Thoracic aorta (tissue), 2 donors: ENCODE results near the gene FGFR2. TPM values are rescaled to one million over a fixed set of nuclear protein-coding genes. Genes with fewer than 3 reads are reported as not detected.

Source experiments
- ATAC-seq: fragments of 150-250 bp; one replicate; pipeline ENCODE4 v1.8.0; 2017; ENCODE audit warnings: low read depth; ENCODE audit not compliant: insufficient number of reproducible peaks, low FRiP score
- DNase-seq: peaks from one replicate; pipeline ENCODE4 v3.0.0-alpha.2; 2020; ENCODE audit warnings: low spot score
- H3K27ac ChIP-seq, 2 donors: fragments of 200-600 bp; sonication (generic); 1 replicate in 1 of 2; 2 replicates in 1 of 2; pipeline ENCODE4 v1.5.1; 2016; ENCODE audit warnings: mild to moderate bottlenecking in 2 of 2, moderate library complexity in 2 of 2
- H3K27me3 ChIP-seq: fragments of 200-600 bp; sonication (generic); replicated peaks from 2 replicates; pipeline ENCODE4 v1.6.0; 2016; ENCODE audit warnings: mild to moderate bottlenecking; ENCODE audit not compliant: insufficient read depth
- H3K36me3 ChIP-seq: fragments of 200-600 bp; sonication (generic); one replicate; pipeline ENCODE4 v1.5.1; 2016
- H3K4me1 ChIP-seq, 2 donors: fragments of 200-600 bp; sonication (generic); 1 replicate in 1 of 2; 2 replicates in 1 of 2; pipeline versions ENCODE4 v1.5.1 to v1.6.0; 2016; ENCODE audit warnings: low read depth in 2 of 2, mild to moderate bottlenecking in 1 of 2; ENCODE audit not compliant: control insufficient read depth in 1 of 2
- H3K4me3 ChIP-seq: fragments of 200-600 bp; sonication (generic); 2 replicates; pipeline ENCODE4 v1.5.1; 2016; ENCODE audit warnings: mild to moderate bottlenecking
- H3K9me3 ChIP-seq: fragments of 200-600 bp; sonication (generic); 2 replicates; pipeline ENCODE4 v1.5.1; 2016
- CTCF ChIP-seq: fragments of 200-600 bp; sonication (generic); IDR thresholded peaks from one replicate; pipeline ENCODE4 v1.5.1; 2019; ENCODE audit warnings: antibody characterized with exemption
- total RNA-seq, 2 donors: library from RNA; depleted of rRNA; stranded (reverse); fragments of >200 nt; gene quantifications; one replicate each; pipeline versions ENCODE4 v1.1.0 to v1.2.3, GENCODE V29; 2016

Gene FGFR2
- total RNA-seq, 2 donors from 2014 or later = 7.2 to 16.2 TPM

GRCh38 chr10:121578965-121579364 is 19.3 kb downstream of the FGFR2 start:
- no peaks in the 10 kb centered on the region for H3K27me3 ChIP-seq
- H3K27ac ChIP-seq = no peak overlapping the region
- DNase-seq (no peak), ATAC-seq (no peak)
- no peaks in the 10 kb centered on the region for H3K9me3 ChIP-seq
- H3K36me3 ChIP-seq = no peaks in the 10 kb centered on the region
- H3K4me1 ChIP-seq = peaks cover 0 to 7% of the 10 kb centered on the region in 2 donors
- no peak for TF ChIP-seq CTCF
- no peak overlapping the region for H3K4me3 ChIP-seq

- ATAC-seq = no peak
- no peak for DNase-seq
- Histone ChIP-seq H3K9me3 (no peaks in the 10 kb centered on the region), H3K27me3 (no peaks in the 10 kb centered on the region), H3K4me3 (no peak overlapping the region), H3K4me1 (peaks cover 0 to 7% of the 10 kb centered on the region in 2 donors), H3K27ac (no peak overlapping the region), H3K36me3 (no peaks in the 10 kb centered on the region)
- no peak for TF ChIP-seq CTCF
These were observed 19.9 kb downstream of the FGFR2 start for GRCh38 chr10:121578298-121578697.

GRCh38 chr10:121577568-121577967 is 20.7 kb downstream of the FGFR2 start:
- Histone ChIP-seq H3K36me3 (no peaks in the 10 kb centered on the region), H3K27ac (no peak overlapping the region), H3K27me3 (no peaks in the 10 kb centered on the region), H3K4me3 (no peak overlapping the region), H3K4me1 (peaks cover 0 to under 1% of the 10 kb centered on the region in 2 donors), H3K9me3 (no peaks in the 10 kb centered on the region)
- DNase-seq = no peak
- no peak for ATAC-seq
- no peak for TF ChIP-seq CTCF

- H3K27ac ChIP-seq = no peak overlapping the region
- no peak overlapping the region for H3K4me3 ChIP-seq
- ATAC-seq = no peak
- H3K36me3 ChIP-seq = no peaks in the 10 kb centered on the region
- H3K4me1 ChIP-seq = no peaks in the 10 kb centered on the region
- DNase-seq = no peak
- no peaks in the 10 kb centered on the region for H3K27me3 ChIP-seq
- TF ChIP-seq CTCF = no peak
- H3K9me3 ChIP-seq = no peaks in the 10 kb centered on the region
These were observed 22.1 kb downstream of the FGFR2 start for GRCh38 chr10:121576139-121576538.

- Histone ChIP-seq H3K4me3 (no peak overlapping the region), H3K27me3 (no peaks in the 10 kb centered on the region), H3K9me3 (no peaks in the 10 kb centered on the region), H3K36me3 (no peaks in the 10 kb centered on the region), H3K27ac (no peak overlapping the region), H3K4me1 (no peaks in the 10 kb centered on the region)
- no peak for ATAC-seq
- DNase-seq = no peak
- no peak for TF ChIP-seq CTCF
These were observed 23.6 kb downstream of the FGFR2 start for GRCh38 chr10:121574519-121575166.
